Lower leg skin (tissue), 4 donors: Measurements from ENCODE around the gene TMEM132D. TPM values are rescaled to one million over a fixed set of nuclear protein-coding genes. Genes with fewer than 3 reads are reported as not detected.

Source experiments
- DNase-seq, 2 donors: peaks; one replicate each; pipeline ENCODE4 v3.0.0-alpha.2; 2019; ENCODE audit warnings: low spot score in 2 of 2
- H3K4me3 ChIP-seq: fragments of 200-600 bp; sonication (generic); 2 replicates; pipeline ENCODE4 v1.5.1; 2017; ENCODE audit warnings: mild to moderate bottlenecking, low read depth; ENCODE audit not compliant: poor library complexity, severe bottlenecking
- POLR2A ChIP-seq, 2 donors: fragments of 450-650 bp; IDR thresholded peaks; one replicate each; pipeline ENCODE4 v1.6.1; 2016 to 2017; ENCODE audit warnings: antibody characterized with exemption in 2 of 2, mild to moderate bottlenecking in 1 of 2, moderate library complexity in 1 of 2
- WGBS, 2 donors: methylation state at CpG; one replicate each; pipeline ENCODE4 v1.1.5; 2018; 5-methylcytosine and 5-hydroxymethylcytosine counted together
- intact Hi-C: fragments of 100-400 bp; cut with DNase I; formaldehyde crosslinking; loops from one replicate; pipeline ENCODE4 v1.15.0; 2023; ENCODE audit warnings: low total_unique reads
- total RNA-seq, 4 donors: library from RNA; depleted of rRNA; stranded (reverse); fragments of >200 nt; gene quantifications; one replicate each; pipeline ENCODE4 v1.1.0, GENCODE V29; 2016
- TF ChIP-seq, protein P1 (sequence below), 3 donors: fragments of 450-650 bp; IDR thresholded peaks; one replicate each; pipeline ENCODE4 v1.5.1; 2016; ENCODE audit warnings: antibody characterized with exemption in 3 of 3, mild to moderate bottlenecking in 3 of 3, moderate library complexity in 2 of 3

Gene TMEM132D
- total RNA-seq, 4 donors from 2014 or later = not detected

GRCh38 chr12:129530984-129531383, 372.8 kb downstream of the TMEM132D start:
- H3K4me3 ChIP-seq = no peak overlapping the region
- no peak for TF ChIP-seq POLR2A (IDR thresholded peaks at IDR 0.05)
- TF ChIP-seq, protein P1, sequence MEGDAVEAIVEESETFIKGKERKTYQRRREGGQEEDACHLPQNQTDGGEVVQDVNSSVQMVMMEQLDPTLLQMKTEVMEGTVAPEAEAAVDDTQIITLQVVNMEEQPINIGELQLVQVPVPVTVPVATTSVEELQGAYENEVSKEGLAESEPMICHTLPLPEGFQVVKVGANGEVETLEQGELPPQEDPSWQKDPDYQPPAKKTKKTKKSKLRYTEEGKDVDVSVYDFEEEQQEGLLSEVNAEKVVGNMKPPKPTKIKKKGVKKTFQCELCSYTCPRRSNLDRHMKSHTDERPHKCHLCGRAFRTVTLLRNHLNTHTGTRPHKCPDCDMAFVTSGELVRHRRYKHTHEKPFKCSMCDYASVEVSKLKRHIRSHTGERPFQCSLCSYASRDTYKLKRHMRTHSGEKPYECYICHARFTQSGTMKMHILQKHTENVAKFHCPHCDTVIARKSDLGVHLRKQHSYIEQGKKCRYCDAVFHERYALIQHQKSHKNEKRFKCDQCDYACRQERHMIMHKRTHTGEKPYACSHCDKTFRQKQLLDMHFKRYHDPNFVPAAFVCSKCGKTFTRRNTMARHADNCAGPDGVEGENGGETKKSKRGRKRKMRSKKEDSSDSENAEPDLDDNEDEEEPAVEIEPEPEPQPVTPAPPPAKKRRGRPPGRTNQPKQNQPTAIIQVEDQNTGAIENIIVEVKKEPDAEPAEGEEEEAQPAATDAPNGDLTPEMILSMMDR (IDR thresholded peaks at IDR 0.05) = no peak
- 45 to 47% methylated on average over 13 of the region's 13 CpGs for WGBS, 2 donors
- no peak for DNase-seq
- intact Hi-C loops = no loop called here

- no peak for TF ChIP-seq POLR2A (IDR thresholded peaks at IDR 0.05)
- TF ChIP-seq, protein P1 (IDR thresholded peaks at IDR 0.05) = no peak
- DNase-seq = no peak
- 55 to 56% methylated on average over 6 of the region's 6 CpGs for WGBS, 2 donors
- H3K4me3 ChIP-seq = no peak overlapping the region
- intact Hi-C loops = no loop called here
These were observed 373.3 kb downstream of the TMEM132D start for GRCh38 chr12:129530517-129530916.

DNA sequence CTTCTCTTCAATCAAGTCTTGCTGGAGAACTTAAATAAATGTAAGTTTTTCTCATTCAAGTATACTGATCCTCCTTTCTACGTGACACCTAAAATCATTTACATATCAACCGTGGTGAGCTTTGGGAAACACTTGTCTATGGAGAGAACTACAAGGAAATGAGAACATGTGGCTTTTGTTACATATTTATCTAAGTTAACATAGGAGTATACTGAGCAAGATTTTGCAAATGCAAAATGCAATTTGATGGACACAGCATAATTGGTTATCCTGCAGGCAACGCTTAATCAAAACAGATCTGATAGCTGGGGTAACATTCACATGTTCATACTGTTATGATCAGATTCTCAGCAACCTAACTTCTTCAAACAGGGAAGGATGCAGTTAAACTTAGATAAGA, 376.3 kb downstream of the TMEM132D start:
- TF ChIP-seq, protein P1 (IDR thresholded peaks at IDR 0.05) = no peak
- no peak for TF ChIP-seq POLR2A (IDR thresholded peaks at IDR 0.05)
- no peak overlapping the region for H3K4me3 ChIP-seq
- intact Hi-C loops = no loop called here
- WGBS, 2 donors = 56 to 67% methylated on average over 3 of the region's 3 CpGs
- no peak for DNase-seq

DNA sequence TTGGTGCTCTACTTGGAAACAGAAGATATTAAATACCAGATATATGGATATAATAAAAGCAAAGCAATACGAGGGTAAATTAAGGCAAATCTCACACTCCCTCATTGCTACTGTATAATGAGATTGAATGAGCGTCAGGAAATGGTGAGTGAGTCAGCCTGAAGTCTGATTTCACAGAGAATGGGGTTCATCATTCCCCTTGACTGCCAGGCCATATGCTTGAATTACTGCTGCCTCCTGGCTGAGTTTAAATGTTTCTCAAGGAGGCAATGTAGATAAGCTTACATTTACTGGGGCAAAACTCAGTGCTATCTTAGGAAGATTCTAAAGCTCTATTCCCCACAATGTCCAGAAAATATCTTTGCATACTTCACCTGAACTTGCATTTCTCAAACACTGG, 380.2 kb downstream of the TMEM132D start:
- WGBS, 2 donors = 73 to 82% methylated on average over 2 of the region's 2 CpGs
- TF ChIP-seq POLR2A (IDR thresholded peaks at IDR 0.05) = no peak
- TF ChIP-seq, protein P1 (IDR thresholded peaks at IDR 0.05) = no peak
- H3K4me3 ChIP-seq = no peak overlapping the region
- DNase-seq = no peak
- intact Hi-C loops = no loop called here

- intact Hi-C loops = no loop called here
- 56 to 67% methylated on average over 1 of the region's 1 CpG for WGBS, 2 donors
- TF ChIP-seq POLR2A (IDR thresholded peaks at IDR 0.05) = no peak
- DNase-seq = no peak
- no peak overlapping the region for H3K4me3 ChIP-seq
These were observed 383.1 kb downstream of the TMEM132D start for GRCh38 chr12:129520739-129521138.

DNA sequence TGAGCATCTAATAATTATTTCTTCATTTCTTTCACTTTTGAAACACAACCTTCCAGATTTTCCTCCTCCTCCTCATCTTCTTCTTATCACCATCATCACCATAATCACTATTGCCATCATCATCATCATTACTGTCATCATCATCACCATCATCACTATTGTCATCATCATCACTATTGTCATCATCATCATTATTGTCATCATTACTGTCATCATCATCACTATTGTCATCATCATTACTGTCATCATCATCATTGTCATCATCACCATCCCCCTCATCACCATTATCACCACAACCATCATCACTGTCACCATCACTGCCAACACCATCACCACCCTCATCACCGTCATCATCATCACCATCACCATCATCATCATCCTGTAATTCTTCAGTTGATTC, 400.0 kb downstream of the TMEM132D start:
- 92 to 97% methylated on average over 1 of the region's 1 CpG for WGBS, 2 donors
- no peak for DNase-seq
- H3K4me3 ChIP-seq = no peak overlapping the region
- no peak for TF ChIP-seq POLR2A (IDR thresholded peaks at IDR 0.05)
- TF ChIP-seq, protein P1 (IDR thresholded peaks at IDR 0.05) = no peak
- intact Hi-C loops = no loop called here
